CD4-positive, alpha-beta T cell (primary cell): ENCODE data around the gene MZT2A. TPM values are rescaled to one million over a fixed set of nuclear protein-coding genes. Genes with fewer than 3 reads are reported as not detected.
"Not testable (repeated sequence)": the region's sequence is repeated elsewhere in the genome, so short reads cannot be mapped to it uniquely, and the experiment has no call there.

ENCODE experiments used
- ATAC-seq: fragments of 200-7000 bp; cut with Tn5 transposase; one replicate; pipeline ENCODE4 v1.10.0; 2022; ENCODE audit warnings: mild to moderate bottlenecking; ENCODE audit not compliant: poor library complexity
- CTCF ChIA-PET: fragments of 350-600 bp; sonication (Branson Sonifier 250); formaldehyde crosslinking; loops from one replicate; lab custom pipeline; 2021; ENCODE audit warnings: antibody characterized with exemption, inconsistent platforms; lab: Charles Lee
- POLR2A ChIA-PET: fragments of 350-600 bp; sonication (Branson Sonifier 250); formaldehyde crosslinking; loops from one replicate; lab custom pipeline; 2021; ENCODE audit warnings: antibody characterized with exemption, inconsistent platforms; lab: Charles Lee
- DNase-seq, 14 experiments: peaks; one replicate each; pipeline ENCODE4 v3.0.0-alpha.2; 2013 to 2020; ENCODE audit warnings: mixed read lengths in 2 of 14
- H3K27ac ChIP-seq, 2 donors: one replicate each; pipeline versions ENCODE4 v1.5.1 to v1.7.0; 2013; ENCODE audit warnings: low read length in 2 of 2, low read depth in 1 of 2, mild to moderate bottlenecking in 1 of 2
- H3K27me3 ChIP-seq, 2 experiments: 1 replicate in 1 of 2; 2 replicates in 1 of 2; pipeline versions ENCODE4 v1.6.1 to v1.7.0; 2013; ENCODE audit warnings: low read length in 2 of 2, control low read depth in 1 of 2, mild to moderate bottlenecking in 1 of 2, moderate library complexity in 1 of 2; ENCODE audit not compliant: insufficient read depth in 2 of 2, control insufficient read depth in 1 of 2
- H3K36me3 ChIP-seq: one replicate; pipeline ENCODE4 v1.6.1; 2013; ENCODE audit warnings: low read length, control low read depth; ENCODE audit not compliant: insufficient read depth
- H3K4me1 ChIP-seq: one replicate; pipeline ENCODE4 v1.6.1; 2013; ENCODE audit warnings: low read length, control low read depth; ENCODE audit not compliant: insufficient read depth
- H3K4me3 ChIP-seq: one replicate; pipeline ENCODE4 v1.5.1; 2013; ENCODE audit warnings: mild to moderate bottlenecking, low read length, moderate library complexity
- H3K9me3 ChIP-seq, 2 experiments: 1 replicate in 1 of 2; 2 replicates in 1 of 2; pipeline versions ENCODE4 v1.6.1 to v1.7.0; 2013; ENCODE audit warnings: low read length in 2 of 2, mild to moderate bottlenecking in 2 of 2, control low read depth in 1 of 2, moderate library complexity in 1 of 2; ENCODE audit not compliant: control insufficient read depth in 1 of 2, insufficient read depth in 1 of 2
- H3K27ac Mint-ChIP-seq: one replicate; pipeline ENCODE4 v1.8.0; 2020; ENCODE audit warnings: mixed read lengths
- H3K27me3 Mint-ChIP-seq: one replicate; pipeline ENCODE4 v1.8.0; 2021; ENCODE audit warnings: mixed read lengths
- H3K36me3 Mint-ChIP-seq: one replicate; pipeline ENCODE4 v1.8.0; 2021; ENCODE audit warnings: low read depth, mixed read lengths
- H3K4me1 Mint-ChIP-seq: one replicate; pipeline ENCODE4 v1.8.0; 2021; ENCODE audit warnings: low read depth, mixed read lengths
- H3K4me3 Mint-ChIP-seq: one replicate; pipeline ENCODE4 v1.8.0; 2020; ENCODE audit warnings: mild to moderate bottlenecking, mixed read lengths
- H3K9me3 Mint-ChIP-seq: one replicate; pipeline ENCODE4 v1.8.0; 2020; ENCODE audit warnings: mixed read lengths
- CTCF ChIP-seq: fragments of 200-600 bp; IDR thresholded peaks from one replicate; pipeline ENCODE4 v1.8.0; 2022; ENCODE audit warnings: antibody characterized with exemption, mild to moderate bottlenecking
- intact Hi-C, 2 experiments: fragments of 100-400 bp; cut with DNase I in 1 of 2; cut with micrococcal nuclease in 1 of 2; formaldehyde crosslinking; loops; one replicate each; pipeline versions ENCODE4 v1.15.1 to v1.9.0; 2023 to 2025; cut with DNase I, micrococcal nuclease
- total RNA-seq, 174 experiments: library from RNA in 2 of 174; stranded (reverse) in 2 of 174; gene quantifications; one replicate each; pipeline ENCODE4 v1.2.3 and lab custom pipeline; 2021 to 2026

MZT2A gene
- total RNA-seq, 2 experiments from 2014 or later, result 55.3 to 58.7 TPM

GRCh38 chr2:131535526-131535925 lies 43.3 kb upstream of the MZT2A start:
- Mint-ChIP-seq H3K9me3 (no peaks in the 10 kb centered on the region), H3K36me3 (no peaks in the 10 kb centered on the region), H3K4me3 (no peak overlapping the region), H3K27ac (no peak overlapping the region), H3K27me3 (no peaks in the 10 kb centered on the region), H3K4me1 (no peaks in the 10 kb centered on the region)
- POLR2A ChIA-PET, result no interaction called here
- Histone ChIP-seq H3K4me1 (no peaks in the 10 kb centered on the region), H3K27ac (no peak overlapping the region), H3K4me3 (no peak overlapping the region), H3K9me3 (no peaks in the 10 kb centered on the region), H3K36me3 (no peaks in the 10 kb centered on the region), H3K27me3 (no peaks in the 10 kb centered on the region)
- no peak for TF ChIP-seq CTCF
- DNase-seq (no peak), ATAC-seq (no peak)
- CTCF ChIA-PET, result no interaction called here
- intact Hi-C loops, result no loop called here

- H3K27me3 ChIP-seq, H3K4me1 Mint-ChIP-seq, intact Hi-C loops, ATAC-seq, H3K4me3 ChIP-seq, POLR2A ChIA-PET, H3K27ac Mint-ChIP-seq, H3K9me3 Mint-ChIP-seq, H3K36me3 Mint-ChIP-seq, H3K27ac ChIP-seq, DNase-seq, H3K36me3 ChIP-seq, H3K9me3 ChIP-seq, H3K27me3 Mint-ChIP-seq, CTCF ChIA-PET, H3K4me1 ChIP-seq, H3K4me3 Mint-ChIP-seq: not testable (repeated sequence)
These were observed 42.8 kb upstream of the MZT2A start for GRCh38 chr2:131534965-131535364.

GRCh38 chr2:131534317-131534672 lies 42.1 kb upstream of the MZT2A start:
- not testable (repeated sequence) for H3K27me3 ChIP-seq

GRCh38 chr2:131533609-131534316 lies 41.6 kb upstream of the MZT2A start:
- H3K27ac Mint-ChIP-seq, result not testable (repeated sequence)

More at GRCh38 chr2:131534317-131534672, 42.1 kb upstream of the MZT2A start:
- CTCF ChIA-PET, H3K4me3 ChIP-seq, H3K27ac Mint-ChIP-seq, H3K9me3 Mint-ChIP-seq, H3K4me3 Mint-ChIP-seq, intact Hi-C loops, POLR2A ChIA-PET, H3K27ac ChIP-seq, DNase-seq, H3K4me1 Mint-ChIP-seq, H3K9me3 ChIP-seq, H3K4me1 ChIP-seq, ATAC-seq, H3K36me3 Mint-ChIP-seq, H3K36me3 ChIP-seq, H3K27me3 Mint-ChIP-seq: not testable (repeated sequence)

GRCh38 chr2:131532723-131533608 lies 40.8 kb upstream of the MZT2A start:
- H3K4me3 Mint-ChIP-seq, H3K27ac Mint-ChIP-seq, H3K27me3 Mint-ChIP-seq, H3K4me3 ChIP-seq, CTCF ChIA-PET, H3K9me3 Mint-ChIP-seq, POLR2A ChIA-PET, ATAC-seq, H3K4me1 Mint-ChIP-seq, H3K36me3 ChIP-seq, intact Hi-C loops, H3K9me3 ChIP-seq, DNase-seq, H3K36me3 Mint-ChIP-seq, H3K4me1 ChIP-seq, H3K27ac ChIP-seq, H3K27me3 ChIP-seq: not testable (repeated sequence)

More at GRCh38 chr2:131533609-131534316, 41.6 kb upstream of the MZT2A start:
- H3K4me1 ChIP-seq, H3K4me3 Mint-ChIP-seq, ATAC-seq, POLR2A ChIA-PET, H3K4me1 Mint-ChIP-seq, H3K9me3 Mint-ChIP-seq, CTCF ChIA-PET, H3K27ac ChIP-seq, H3K27me3 Mint-ChIP-seq, H3K9me3 ChIP-seq, intact Hi-C loops, H3K27me3 ChIP-seq, H3K36me3 ChIP-seq, DNase-seq, H3K36me3 Mint-ChIP-seq, H3K4me3 ChIP-seq: not testable (repeated sequence)

- ATAC-seq, intact Hi-C loops, H3K9me3 ChIP-seq, H3K9me3 Mint-ChIP-seq, H3K27ac ChIP-seq, POLR2A ChIA-PET, H3K36me3 Mint-ChIP-seq, H3K4me1 Mint-ChIP-seq, H3K27me3 ChIP-seq, CTCF ChIA-PET, H3K4me3 ChIP-seq, H3K36me3 ChIP-seq, DNase-seq, H3K27me3 Mint-ChIP-seq, H3K27ac Mint-ChIP-seq, H3K4me3 Mint-ChIP-seq: not testable (repeated sequence)
- H3K4me1 ChIP-seq, result peaks cover 14% of the 10 kb centered on the region
These were observed 39.5 kb upstream of the MZT2A start for GRCh38 chr2:131531547-131532185.
